ENCODE results near the gene FBF1.

Gene FBF1

GRCh38 chr17:75917141-75917916, 23.5 kb downstream of the FBF1 start:
- no peak for DNase-seq (ENCODE audit: extremely low spot score, insufficient read length, low read depth)
- no peak for FAIRE-seq

GRCh38 chr17:75915268-75915667, 25.6 kb downstream of the FBF1 start:
- FAIRE-seq (no peak), DNase-seq (ENCODE audit: extremely low spot score, insufficient read length, low read depth) (no peak)

GRCh38 chr17:75914643-75915267, 26.1 kb downstream of the FBF1 start:
- FAIRE-seq = no peak
- no peak for DNase-seq (ENCODE audit: extremely low spot score, insufficient read length, low read depth)

DNA sequence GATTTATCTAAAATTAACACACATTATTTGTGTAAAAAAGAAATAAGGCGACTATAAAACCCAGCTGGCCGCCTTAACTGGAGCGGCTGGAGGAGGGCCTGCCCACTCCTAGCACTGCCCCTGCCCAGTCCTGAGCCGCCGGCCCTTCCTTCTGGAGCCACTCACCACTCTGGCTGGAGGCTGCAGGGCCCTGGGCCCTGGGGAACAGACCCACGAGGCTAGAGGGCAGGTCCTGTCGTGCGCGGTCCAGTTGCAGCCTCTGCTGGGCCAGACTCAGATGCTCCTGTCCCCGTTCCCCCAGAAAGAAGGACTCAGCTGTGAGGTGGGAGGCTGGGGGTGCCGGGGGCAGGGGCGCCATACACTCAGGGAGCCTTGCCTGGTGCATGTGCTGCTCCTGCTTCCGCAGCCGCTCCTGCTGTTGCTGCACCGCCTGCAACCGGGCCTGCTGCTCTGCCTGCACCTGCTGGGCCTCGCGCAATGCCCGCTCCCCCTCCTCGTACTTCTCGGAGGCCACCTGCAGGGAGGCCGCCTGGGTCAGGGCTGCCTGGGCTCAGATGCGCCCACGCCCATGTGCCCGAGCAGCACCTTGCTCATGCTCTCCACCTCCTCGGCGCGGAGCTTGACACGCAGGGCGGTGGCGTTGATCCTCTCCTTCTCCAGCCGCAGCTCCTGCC, 27.2 kb downstream of the FBF1 start:
- FAIRE-seq = no peak
- DNase-seq (ENCODE audit: extremely low spot score, insufficient read length, low read depth) = no peak

GRCh38 chr17:75910699-75911098, 30.1 kb downstream of the FBF1 start:
- FAIRE-seq (no peak), DNase-seq (ENCODE audit: extremely low spot score, insufficient read length, low read depth) (no peak)

GRCh38 chr17:75909812-75910274, 31.0 kb downstream of the FBF1 start:
- DNase-seq (ENCODE audit: extremely low spot score, insufficient read length, low read depth) = no peak
- no peak for FAIRE-seq

- FAIRE-seq = no peak
These were observed 31.6 kb downstream of the FBF1 start for GRCh38 chr17:75909051-75909811.

GRCh38 chr17:75908201-75908600, 32.6 kb downstream of the FBF1 start:
- FAIRE-seq = no peak
- DNase-seq (ENCODE audit: extremely low spot score, insufficient read length, low read depth) = no peak

More at GRCh38 chr17:75909051-75909811, 31.6 kb downstream of the FBF1 start:
- DNase-seq (ENCODE audit: extremely low spot score, insufficient read length, low read depth) = no peak

GRCh38 chr17:75906143-75906884, 34.5 kb downstream of the FBF1 start:
- DNase-seq (ENCODE audit: extremely low spot score, insufficient read length, low read depth) = no peak
- FAIRE-seq = no peak

DNA sequence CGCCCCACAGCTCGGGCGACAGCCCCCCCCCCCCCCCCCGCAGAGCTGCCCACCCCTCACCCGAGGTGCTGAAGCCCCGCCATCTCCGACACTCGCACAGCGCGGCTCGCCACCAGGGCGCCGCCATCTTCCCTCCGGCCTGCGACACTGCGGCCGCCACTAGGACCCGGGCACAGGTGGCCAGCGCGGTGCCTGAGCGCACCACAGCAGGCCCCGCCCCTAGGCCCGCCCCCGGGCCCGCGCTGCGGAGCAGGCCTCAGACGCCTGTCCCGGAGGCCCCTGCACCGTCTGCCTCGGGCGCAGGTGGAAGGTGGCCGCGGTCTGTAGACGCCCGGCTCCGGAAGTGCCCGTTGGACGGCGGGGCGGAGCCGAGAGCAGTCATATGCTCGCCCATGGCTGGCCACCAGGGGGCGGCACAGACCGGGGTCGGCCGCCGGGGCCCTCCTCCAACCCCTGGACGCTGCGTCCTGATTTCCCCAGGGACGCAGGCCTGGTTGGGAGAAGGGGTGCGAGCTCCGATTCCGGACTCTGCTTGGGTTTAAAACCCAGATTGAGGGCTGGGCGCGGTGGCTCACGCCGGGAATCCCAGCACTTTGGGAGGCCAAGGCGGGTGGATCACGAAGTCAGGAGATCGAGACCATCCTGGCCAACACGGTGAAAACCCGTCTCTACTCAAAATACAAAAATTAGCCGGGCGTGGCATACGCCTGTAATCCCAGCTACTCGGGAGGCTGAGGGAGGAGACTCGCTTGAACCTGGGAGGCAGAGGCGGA, 35.9 kb downstream of the FBF1 start, which contains the start of gene MRPL38:
Gene MRPL38 (minus strand): TSS at position 136 of the 773 bp plus-strand sequence. CDS start 9 bp downstream, at position 127.
- DNase-seq (ENCODE audit: extremely low spot score, insufficient read length, low read depth) (peak; percentile 98), FAIRE-seq (peak; percentile 96)

DNA sequence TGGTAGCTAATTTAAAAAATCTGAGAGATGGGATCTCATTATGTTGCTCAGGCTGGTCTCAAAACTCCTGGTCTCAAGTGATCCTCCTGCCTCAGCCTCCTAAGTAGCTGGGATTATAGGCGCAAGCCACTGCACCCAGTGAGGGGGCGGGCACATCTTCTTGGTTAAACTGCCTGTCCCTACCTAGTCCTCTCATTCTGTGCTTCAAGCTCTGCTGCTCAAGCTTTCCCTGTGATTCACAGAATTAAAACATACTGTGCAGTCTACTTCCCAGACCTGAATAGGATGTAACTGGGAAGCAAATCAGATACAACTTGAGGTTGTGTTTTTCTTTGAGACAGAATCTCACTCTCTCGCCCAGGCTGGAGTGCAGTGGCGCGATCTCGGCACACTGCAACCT, 38.4 kb downstream of the FBF1 start:
- DNase-seq (ENCODE audit: extremely low spot score, insufficient read length, low read depth) = no peak
- FAIRE-seq = no peak

DNA sequence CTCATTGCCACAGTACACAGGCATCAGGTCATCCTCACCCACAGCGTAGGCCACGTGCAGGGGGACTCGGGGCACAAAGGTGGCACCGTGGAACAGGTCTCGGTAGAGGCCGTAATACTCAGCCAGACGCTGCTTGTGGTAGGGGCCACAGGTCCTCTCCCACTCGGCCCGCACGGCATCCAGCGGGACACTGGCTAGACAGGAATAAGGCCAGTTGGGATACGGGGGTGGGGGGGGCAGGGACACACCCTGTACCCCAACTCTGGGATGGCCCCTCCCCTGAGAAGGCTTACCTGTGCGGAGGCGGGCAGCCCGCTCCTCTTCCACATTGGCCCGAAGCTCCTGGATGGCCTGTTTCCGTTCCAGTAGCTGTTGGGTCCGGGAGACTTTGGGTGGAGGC, 39.1 kb downstream of the FBF1 start:
- FAIRE-seq = no peak

DNA sequence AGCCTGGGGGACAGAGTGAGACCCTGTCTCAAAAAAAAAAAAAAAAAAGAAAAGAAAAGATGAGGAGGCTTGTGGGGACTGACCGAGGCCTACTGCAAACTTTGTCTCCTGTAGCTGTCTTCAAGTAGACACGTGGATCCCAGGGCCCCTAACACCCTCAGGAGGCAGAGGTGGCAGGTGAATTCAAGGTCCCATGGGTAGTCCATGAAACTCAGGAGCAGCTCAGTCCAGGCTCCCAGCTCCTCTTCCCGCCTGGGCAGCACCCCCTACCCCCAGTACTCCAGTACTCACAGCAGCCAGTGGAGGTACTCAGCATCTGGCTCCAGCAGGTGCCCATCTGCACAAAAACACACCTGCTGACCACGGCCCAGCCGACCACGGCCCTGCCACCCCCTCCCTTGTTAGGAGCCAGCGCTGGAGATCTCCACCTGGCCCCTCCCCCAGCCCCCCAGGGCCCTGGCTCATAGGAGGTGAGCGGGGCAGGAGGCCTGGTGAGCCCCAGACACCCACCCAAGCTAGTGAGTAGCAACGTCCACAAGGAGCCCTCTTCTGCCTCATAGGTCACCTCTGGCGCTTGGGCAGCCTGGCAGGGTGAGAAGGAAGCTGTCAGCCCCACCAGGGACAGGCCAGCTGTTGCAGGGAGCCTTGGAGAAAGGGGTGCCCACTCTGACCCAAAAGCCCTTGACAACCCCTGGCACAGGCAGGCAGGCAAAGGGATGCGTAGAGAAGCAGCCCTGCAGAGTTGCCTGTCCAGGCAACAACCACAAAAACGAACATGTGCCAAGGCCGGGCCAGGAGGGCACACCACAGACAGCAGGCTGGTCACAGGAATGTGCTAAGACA, 39.9 kb downstream of the FBF1 start:
- FAIRE-seq (no peak), DNase-seq (ENCODE audit: extremely low spot score, insufficient read length, low read depth) (no peak)

More for the DNA sequence above, 39.1 kb downstream of the FBF1 start:
- DNase-seq (ENCODE audit: extremely low spot score, insufficient read length, low read depth) = no peak

DNA sequence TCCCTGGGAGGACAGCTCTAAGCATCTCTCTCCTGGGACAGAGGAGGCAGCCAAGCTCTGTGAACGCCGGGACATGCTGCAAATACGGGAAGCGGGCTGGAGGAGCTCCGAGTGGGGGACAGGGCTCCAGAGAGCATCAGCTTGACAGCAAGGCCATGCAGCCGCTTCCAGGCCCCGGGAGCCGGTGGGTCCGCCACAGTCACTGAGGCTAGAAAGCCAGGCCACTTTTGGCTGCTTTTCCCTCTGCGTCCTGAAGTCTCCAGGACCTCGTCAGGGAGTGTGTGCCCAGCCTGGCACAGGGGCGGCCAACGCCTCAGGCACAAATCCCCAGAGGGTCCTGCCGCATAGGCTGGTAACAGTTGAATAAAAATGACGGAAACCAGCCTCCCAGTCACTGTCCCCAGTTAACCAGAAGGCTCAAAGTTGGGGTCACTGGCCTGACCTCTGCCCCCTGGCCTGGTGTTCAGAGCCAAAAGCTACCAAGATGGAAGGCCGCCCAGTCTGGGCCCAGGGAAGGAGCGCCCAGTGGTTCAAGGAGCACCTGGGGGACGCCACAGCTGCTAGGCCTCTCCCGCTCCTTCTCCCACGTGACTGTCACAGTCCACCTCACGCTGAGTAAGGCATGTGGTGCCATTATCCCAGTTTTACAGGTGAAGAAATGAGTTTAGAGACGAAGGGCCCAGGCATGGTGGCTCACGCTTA, 40.9 kb downstream of the FBF1 start:
- no peak for DNase-seq (ENCODE audit: extremely low spot score, insufficient read length, low read depth)
- no peak for FAIRE-seq

DNA sequence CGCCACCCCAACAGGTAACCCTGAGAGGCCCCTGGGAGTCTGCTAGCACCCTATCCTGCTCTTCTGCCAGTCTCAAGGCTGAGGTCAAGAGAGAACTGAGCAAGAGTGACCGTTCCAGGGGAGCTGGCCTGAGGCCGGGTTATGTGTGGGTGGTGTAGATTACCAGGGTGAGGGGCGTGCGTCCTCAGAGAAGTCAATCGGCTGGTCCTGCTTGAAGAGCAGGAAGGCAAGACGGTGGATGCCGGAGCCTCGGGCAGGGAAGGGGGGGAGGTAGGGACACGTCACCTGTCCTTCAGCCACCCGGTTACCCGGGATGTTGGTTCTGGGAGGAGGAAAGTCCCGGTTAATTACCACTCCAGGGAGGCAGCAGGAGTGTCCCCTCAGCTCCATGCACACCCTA, 41.5 kb downstream of the FBF1 start:
- FAIRE-seq (no peak), DNase-seq (ENCODE audit: extremely low spot score, insufficient read length, low read depth) (no peak)

DNA sequence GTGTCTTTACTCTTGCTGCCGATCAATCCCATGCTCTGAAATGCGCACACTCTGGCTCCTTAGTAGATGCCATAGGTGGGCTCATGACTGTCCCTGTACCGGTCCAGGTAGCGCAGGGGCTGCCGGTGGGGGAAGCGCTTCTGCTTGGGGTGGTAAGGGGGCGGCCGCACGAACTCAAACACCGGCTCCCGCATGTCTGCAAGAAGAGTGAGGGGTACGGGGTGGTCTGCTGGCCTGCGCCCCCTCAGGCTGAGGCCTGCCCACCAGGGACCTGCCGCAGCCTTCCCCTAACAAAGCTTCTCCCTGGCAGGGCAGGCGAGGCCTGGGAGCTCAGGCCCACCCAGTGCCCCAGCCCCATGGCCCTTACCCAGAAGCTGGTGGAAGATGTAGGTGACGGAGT, 42.1 kb downstream of the FBF1 start:
- no peak for FAIRE-seq

GRCh38 chr17:75898065-75898464, 42.8 kb downstream of the FBF1 start:
- FAIRE-seq (no peak), DNase-seq (ENCODE audit: extremely low spot score, insufficient read length, low read depth) (no peak)

More for the DNA sequence above, 42.1 kb downstream of the FBF1 start:
- no peak for DNase-seq (ENCODE audit: extremely low spot score, insufficient read length, low read depth)

Data from GM18507 (cell line).